Naive thymus-derived CD4-positive, alpha-beta T cell (primary cell): Measurements from ENCODE around the gene DRAXIN. TPM values are rescaled to one million over a fixed set of nuclear protein-coding genes. Genes with fewer than 3 reads are reported as not detected.
"Not testable (repeated sequence)": the region's sequence is repeated elsewhere in the genome, so short reads cannot be mapped to it uniquely, and the experiment has no call there.

Experiments
- ATAC-seq: fragments of 150-1000 bp; cut with Tn5 transposase; 2 replicates; pipeline ENCODE4 v1.10.0; 2021; ENCODE audit warnings: mild to moderate bottlenecking, moderate library complexity
- CTCF ChIA-PET: fragments of 350-600 bp; sonication (Branson Sonifier 250); formaldehyde crosslinking; loops from one replicate; lab custom pipeline; 2021; ENCODE audit warnings: antibody characterized with exemption; lab: Charles Lee
- POLR2A ChIA-PET: fragments of 350-600 bp; sonication (Branson Sonifier 250); formaldehyde crosslinking; loops from one replicate; lab custom pipeline; 2021; ENCODE audit warnings: antibody characterized with exemption, inconsistent platforms; lab: Charles Lee
- DNase-seq, 9 donors: peaks; one replicate each; pipeline versions ENCODE4 v3.0.0 to v3.0.0-alpha.2; 2020 to 2022; ENCODE audit warnings: mixed read lengths in 1 of 9
- H3K27ac ChIP-seq: one replicate; pipeline ENCODE4 v1.7.0; 2013; ENCODE audit warnings: mild to moderate bottlenecking, low read depth, low read length, moderate library complexity
- H3K27me3 ChIP-seq, 2 donors: one replicate each; pipeline ENCODE4 v1.7.0; 2013; ENCODE audit warnings: low read length in 2 of 2, mild to moderate bottlenecking in 2 of 2, moderate library complexity in 2 of 2; ENCODE audit not compliant: control insufficient read depth in 2 of 2, insufficient read depth in 2 of 2
- H3K36me3 ChIP-seq, 3 experiments: 1 replicate in 2 of 3; 2 replicates in 1 of 3; pipeline ENCODE4 v1.7.0; 2013; ENCODE audit warnings: low read length in 3 of 3, mild to moderate bottlenecking in 3 of 3, moderate library complexity in 1 of 3; ENCODE audit not compliant: insufficient read depth in 3 of 3, control insufficient read depth in 2 of 3
- H3K4me1 ChIP-seq, 2 donors: one replicate each; pipeline ENCODE4 v1.7.0; 2013; ENCODE audit warnings: low read length in 2 of 2, mild to moderate bottlenecking in 2 of 2, moderate library complexity in 1 of 2; ENCODE audit not compliant: control insufficient read depth in 2 of 2, insufficient read depth in 2 of 2
- H3K4me3 ChIP-seq: 2 replicates; pipeline ENCODE4 v1.7.0; 2013; ENCODE audit warnings: mild to moderate bottlenecking, low read length
- H3K9me3 ChIP-seq, 3 experiments: 1 replicate in 2 of 3; 2 replicates in 1 of 3; pipeline ENCODE4 v1.7.0; 2013; ENCODE audit warnings: low read length in 3 of 3; ENCODE audit not compliant: control insufficient read depth in 2 of 3
- H3K27ac Mint-ChIP-seq, 9 donors: one replicate each; pipeline ENCODE4 v1.8.0; 2020 to 2022; ENCODE audit warnings: mixed read lengths in 9 of 9, mild to moderate bottlenecking in 8 of 9, moderate library complexity in 5 of 9, inconsistent platforms in 2 of 9
- H3K27me3 Mint-ChIP-seq, 5 donors: one replicate each; pipeline ENCODE4 v1.8.0; 2021 to 2022; ENCODE audit warnings: mixed read lengths in 5 of 5, mild to moderate bottlenecking in 1 of 5
- H3K36me3 Mint-ChIP-seq, 5 donors: one replicate each; pipeline ENCODE4 v1.8.0; 2020 to 2022; ENCODE audit warnings: mixed read lengths in 5 of 5, mild to moderate bottlenecking in 3 of 5, inconsistent platforms in 1 of 5
- H3K4me1 Mint-ChIP-seq, 7 donors: one replicate each; pipeline ENCODE4 v1.8.0; 2020 to 2022; ENCODE audit warnings: mixed read lengths in 7 of 7, mild to moderate bottlenecking in 3 of 7, inconsistent platforms in 1 of 7
- H3K4me3 Mint-ChIP-seq, 10 donors: one replicate each; pipeline ENCODE4 v1.8.0; 2020 to 2022; ENCODE audit warnings: mild to moderate bottlenecking in 10 of 10, mixed read lengths in 10 of 10, moderate library complexity in 6 of 10, inconsistent platforms in 2 of 10
- H3K9me3 Mint-ChIP-seq, 11 donors: one replicate each; pipeline ENCODE4 v1.8.0; 2020 to 2022; ENCODE audit warnings: mixed read lengths in 11 of 11, mild to moderate bottlenecking in 4 of 11, inconsistent platforms in 1 of 11, moderate library complexity in 1 of 11
- intact Hi-C, 2 donors: fragments of 100-400 bp; cut with micrococcal nuclease; formaldehyde crosslinking; loops; one replicate each; pipeline ENCODE4 v1.15.1; 2023
- polyA plus RNA-seq, 2 donors: library from polyadenylated mRNA; unstranded; fragments of 300-500 nt; fragmentation: Illumina TruSeq; gene quantifications; one replicate each; pipeline ENCODE4 v1.2.3, GENCODE V29; 2021
- total RNA-seq, 6 experiments: library from RNA in 5 of 6; stranded (reverse) in 5 of 6; gene quantifications; 1 replicate in 5 of 6; 2 replicates in 1 of 6; pipeline ENCODE4 v1.2.3 and lab custom pipeline; 2021 to 2026

DRAXIN gene
- total RNA-seq (1 to 10 TPM in 1 of 5 experiments, under 1 TPM in 4; 0.07 to 1.6 (median 0.21) TPM), polyA plus RNA-seq (under 1 TPM; 0.03 to 0.09 TPM), total RNA-seq (lab: John Stamatoyannopoulos, UW) (not detected)

GRCh38 chr1:11691302-11691914 is at the start of gene DRAXIN:
TSS of gene DRAXIN (plus strand) at chr1:11691710. CDS start at chr1:11706259, 14,549 bp downstream.
- Mint-ChIP-seq H3K4me1 (peaks cover 19 to 33% (median 23%) of the 10 kb centered on the region in 7 donors), H3K36me3 (peaks cover 0 to 2% (median 0%) of the 10 kb centered on the region in 5 donors), H3K27ac (no peak within 1 kb of the TSS), H3K27me3 (peaks cover 41 to 66% (median 45%) of the 10 kb centered on the region in 5 donors), H3K4me3 (peak within 1 kb of the TSS; percentile 19 to 92 (median 70)), H3K9me3 (peaks cover 0 to 1% (median 0%) of the 10 kb centered on the region in 11 donors)
- peak in 1 of 9 donors; percentile 33 for DNase-seq
- Histone ChIP-seq H3K27ac (no peak within 1 kb of the TSS), H3K4me3 (no peak within 1 kb of the TSS), H3K36me3 (no peaks in the 10 kb centered on the region), H3K4me1 (peaks cover 11 to 24% of the 10 kb centered on the region in 2 donors), H3K27me3 (peaks cover 0 to 4% of the 10 kb centered on the region in 2 donors), H3K9me3 (no peaks in the 10 kb centered on the region)
- peak; percentile 26 for ATAC-seq
- intact Hi-C loops, result no loop called here
- ChIA-PET POLR2A (interaction anchor here (0.5 kb wide), 1 partner anchor 759 kb away, joined by 3 read pairs; no protein-coding TSS in a partner anchor), CTCF (no interaction called here)

DNA sequence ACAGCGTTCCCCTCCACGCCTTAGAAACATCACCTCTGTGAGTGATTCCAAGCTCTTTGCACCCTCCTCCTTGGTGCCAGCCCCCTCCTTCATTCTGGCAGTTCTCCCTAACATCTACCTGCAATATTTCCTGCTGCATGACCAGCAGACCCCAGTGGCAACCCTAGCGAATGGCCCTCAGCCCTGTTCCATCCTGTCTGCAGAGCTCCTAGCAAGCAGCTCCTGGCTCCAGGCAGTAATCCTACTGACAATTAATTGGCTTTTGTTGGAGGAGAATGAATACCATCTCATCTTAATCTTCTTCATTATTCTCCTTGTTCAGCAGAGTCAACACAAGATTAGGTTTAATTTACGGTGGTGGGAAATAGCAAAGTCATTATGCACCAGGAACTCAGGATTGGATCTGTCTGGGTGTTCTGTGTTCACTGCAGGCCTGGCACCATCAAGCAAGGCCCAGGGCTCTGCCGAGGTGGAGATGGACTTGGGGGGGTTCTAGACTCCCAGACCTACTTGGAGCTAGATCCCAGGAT is 49.7 kb upstream of the DRAXIN start:
- Histone ChIP-seq H3K36me3 (no peaks in the 10 kb centered on the region), H3K27me3 (no peaks in the 10 kb centered on the region), H3K4me3 (no peak overlapping the region), H3K27ac (no peak overlapping the region), H3K9me3 (no peaks in the 10 kb centered on the region), H3K4me1 (no peaks in the 10 kb centered on the region)
- Mint-ChIP-seq H3K36me3 (no peaks in the 10 kb centered on the region), H3K9me3 (no peaks in the 10 kb centered on the region), H3K27ac (no peak overlapping the region), H3K27me3 (peaks cover 0 to 3% (median 0%) of the 10 kb centered on the region in 5 donors), H3K4me1 (peaks cover 0 to 2% (median 0%) of the 10 kb centered on the region in 7 donors), H3K4me3 (no peak overlapping the region)
- intact Hi-C loops, result loop anchor here (1.0 to 10.0 kb wide), 6 partner anchors 163 to 605 kb away; partner anchors contain the start of gene DISP3 (in 2 of the 2)
- DNase-seq (no peak), ATAC-seq (no peak)
- ChIA-PET CTCF (interaction anchor here (0.6 to 5.9 kb wide), 9 partner anchors 9 to 1067 kb away, joined by 3 to 67 read pairs (median 6); no protein-coding TSS in a partner anchor), POLR2A (interaction anchor here (0.6 to 0.9 kb wide), 2 partner anchors 78 to 370 kb away, joined by 3 to 4 read pairs; no protein-coding TSS in a partner anchor)

GRCh38 chr1:11642418-11643017 is 49.0 kb upstream of the DRAXIN start:
- ATAC-seq (peak; percentile 88), DNase-seq (peak; percentile 46 to 79 (median 60))
- H3K4me3 Mint-ChIP-seq, H3K4me3 ChIP-seq, H3K27ac ChIP-seq, H3K36me3 ChIP-seq, H3K27me3 Mint-ChIP-seq, H3K9me3 Mint-ChIP-seq, H3K4me1 Mint-ChIP-seq, H3K9me3 ChIP-seq, H3K27me3 ChIP-seq, H3K4me1 ChIP-seq, H3K36me3 Mint-ChIP-seq: not testable (repeated sequence)
- ChIA-PET POLR2A (interaction anchor here (0.6 to 0.9 kb wide), 2 partner anchors 77 to 585 kb away, joined by 3 to 4 read pairs; no protein-coding TSS in a partner anchor), CTCF (interaction anchor here (0.6 to 5.9 kb wide), 13 partner anchors 10 to 1067 kb away, joined by 3 to 67 read pairs (median 4); no protein-coding TSS in a partner anchor)
- intact Hi-C loops, result loop anchor here (1.0 to 10.0 kb wide), 6 partner anchors 163 to 605 kb away; partner anchors contain the start of gene DISP3 (in 2 of the 2)
- H3K27ac Mint-ChIP-seq, result peak overlapping the region in 1 of 9 donors; percentile 41

- Mint-ChIP-seq H3K27ac (no peak overlapping the region), H3K4me3 (no peak overlapping the region), H3K36me3 (no peaks in the 10 kb centered on the region), H3K27me3 (peaks cover 0 to 6% (median 0%) of the 10 kb centered on the region in 5 donors), H3K9me3 (no peaks in the 10 kb centered on the region), H3K4me1 (peaks cover 0 to 5% (median 0%) of the 10 kb centered on the region in 7 donors)
- Histone ChIP-seq H3K9me3 (no peaks in the 10 kb centered on the region), H3K4me1 (no peaks in the 10 kb centered on the region), H3K27me3 (no peaks in the 10 kb centered on the region), H3K27ac (no peak overlapping the region), H3K36me3 (no peaks in the 10 kb centered on the region), H3K4me3 (no peak overlapping the region)
- ATAC-seq (no peak), DNase-seq (no peak)
- intact Hi-C loops, result loop anchor here in 1 of 2 donors (10.0 kb wide), 1 partner anchor 169 kb away; the partner anchor contains the start of gene DISP3
- ChIA-PET CTCF (interaction anchor here (0.6 to 5.9 kb wide), 13 partner anchors 20 to 648 kb away, joined by 3 to 67 read pairs (median 4); partner anchors contain the start of gene MTOR), POLR2A (interaction anchor here (1.5 kb wide), 1 partner anchor 38 kb away, joined by 3 read pairs; no protein-coding TSS in a partner anchor)
These were observed 47.7 kb upstream of the DRAXIN start for GRCh38 chr1:11643782-11644181.

DNA sequence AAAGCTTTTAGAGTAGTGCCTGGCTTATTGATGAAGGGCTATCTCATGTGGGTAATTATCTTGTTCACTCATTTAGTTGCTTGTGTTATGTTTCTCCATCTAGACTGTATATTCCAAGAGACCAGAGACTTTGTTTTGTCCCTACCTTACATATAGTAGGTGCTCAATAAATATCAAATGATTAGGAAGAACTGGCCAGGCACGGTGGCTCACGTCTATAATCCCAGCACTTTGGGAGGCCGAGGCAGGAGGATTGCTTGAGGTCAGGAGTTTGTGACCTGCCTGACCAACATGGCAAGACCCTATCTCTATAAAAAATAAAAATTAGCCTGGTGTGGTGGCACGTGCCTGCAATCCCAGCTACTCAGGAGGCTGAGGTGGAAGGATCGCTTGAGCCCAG is 46.2 kb upstream of the DRAXIN start:
- no peaks in the 10 kb centered on the region for H3K9me3 ChIP-seq
- H3K27ac ChIP-seq, result no peak overlapping the region
- Mint-ChIP-seq H3K36me3 (no peaks in the 10 kb centered on the region), H3K4me1 (peaks cover 0 to 15% (median 10%) of the 10 kb centered on the region in 7 donors), H3K9me3 (no peaks in the 10 kb centered on the region), H3K4me3 (no peak overlapping the region), H3K27ac (no peak overlapping the region), H3K27me3 (peaks cover 0 to 12% (median 0%) of the 10 kb centered on the region in 5 donors)
- no peaks in the 10 kb centered on the region for H3K27me3 ChIP-seq
- H3K4me1 ChIP-seq, result peaks cover 0 to 11% of the 10 kb centered on the region in 2 donors
- H3K36me3 ChIP-seq, result no peaks in the 10 kb centered on the region
- POLR2A ChIA-PET, result interaction anchor here (0.7 to 1.0 kb wide), 2 partner anchors 20 to 98 kb away, joined by 3 to 5 read pairs; no protein-coding TSS in a partner anchor
- H3K4me3 ChIP-seq, result no peak overlapping the region
- CTCF ChIA-PET, result interaction anchor here (0.6 to 5.9 kb wide), 12 partner anchors 11 to 607 kb away, joined by 3 to 67 read pairs (median 5); no protein-coding TSS in a partner anchor
- DNase-seq (no peak), ATAC-seq (no peak)
- intact Hi-C loops, result loop anchor here in 1 of 2 donors (10.0 kb wide), 1 partner anchor 170 kb away; the partner anchor contains the start of gene DISP3
